Glomerular endothelial cell (primary cell): ENCODE measurements around the gene ACOT7. TPM values are rescaled to one million over a fixed set of nuclear protein-coding genes. Genes with fewer than 3 reads are reported as not detected.
"Not testable (repeated sequence)": the region's sequence is repeated elsewhere in the genome, so short reads cannot be mapped to it uniquely, and the experiment has no call there.

Source experiments
- DNase-seq: peaks from one replicate; pipeline ENCODE4 v3.0.0-alpha.2; 2011; ENCODE audit warnings: low read depth, low spot score; ENCODE audit errors: extremely low read depth
- total RNA-seq: library from RNA; depleted of rRNA; stranded (reverse); fragments of >200 nt; gene quantifications from 2 replicates; pipeline ENCODE4 v1.2.3, GENCODE V29; 2015

The ACOT7 gene
- total RNA-seq, 1 donor from 2014 or later: 84.0 TPM

DNA sequence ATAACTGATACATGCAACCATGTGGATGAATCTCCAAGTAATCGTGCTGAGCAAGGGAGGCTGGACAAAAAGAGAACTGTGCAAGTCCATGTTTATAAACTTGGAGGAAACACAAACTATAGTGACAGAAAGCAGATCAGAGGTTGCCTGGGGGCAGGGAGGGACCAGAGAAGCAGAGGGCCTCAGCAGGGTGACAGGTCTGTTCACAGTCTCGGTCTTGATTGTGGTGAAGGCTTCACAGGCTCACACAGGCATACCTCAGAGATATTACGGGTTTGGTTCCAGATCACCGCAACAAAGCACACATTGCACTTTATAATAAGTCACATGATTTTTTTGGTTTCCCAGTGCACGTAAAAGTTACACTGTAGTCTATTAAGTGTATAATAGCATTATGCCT lies 28.5 kb downstream of the ACOT7 start:
- no peak for DNase-seq

DNA sequence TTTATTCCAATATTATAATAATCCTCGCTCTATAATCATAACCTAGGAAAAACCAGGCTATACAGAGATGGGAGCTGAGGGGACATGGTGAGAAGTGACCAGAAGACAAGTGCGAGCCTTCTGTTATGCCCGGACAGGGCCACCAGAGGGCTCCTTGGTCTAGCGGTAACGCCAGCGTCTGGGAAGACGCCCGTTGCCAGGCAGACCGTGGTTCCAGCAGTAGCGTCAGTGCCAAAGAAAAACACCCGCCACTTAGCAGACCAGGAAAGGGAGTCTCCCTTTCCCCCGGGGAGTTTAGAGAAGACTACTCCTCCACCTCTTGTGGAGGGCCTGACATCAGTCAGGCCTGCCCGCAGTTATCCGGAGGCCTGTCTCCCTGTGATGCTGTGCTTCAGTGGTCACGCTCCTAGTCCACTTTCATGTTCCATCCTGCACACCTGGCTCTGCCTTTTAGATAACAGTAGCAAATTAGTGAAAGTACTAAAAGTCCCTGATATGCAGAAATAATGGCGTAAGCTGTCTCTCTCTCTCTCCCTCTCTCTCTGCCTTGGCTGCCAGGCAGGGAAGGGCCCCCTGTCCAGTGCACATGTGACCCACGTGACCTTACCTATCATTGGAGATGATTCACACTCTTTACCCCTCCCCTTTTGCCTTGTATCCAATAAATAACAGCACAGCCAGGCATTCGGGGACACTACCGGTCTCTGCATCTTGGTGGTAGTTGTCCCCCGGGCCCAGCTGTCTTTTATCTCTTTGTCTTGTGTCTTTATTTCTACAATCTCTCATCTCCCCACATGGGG lies 30.3 kb downstream of the ACOT7 start:
- not testable (repeated sequence) for DNase-seq

DNA sequence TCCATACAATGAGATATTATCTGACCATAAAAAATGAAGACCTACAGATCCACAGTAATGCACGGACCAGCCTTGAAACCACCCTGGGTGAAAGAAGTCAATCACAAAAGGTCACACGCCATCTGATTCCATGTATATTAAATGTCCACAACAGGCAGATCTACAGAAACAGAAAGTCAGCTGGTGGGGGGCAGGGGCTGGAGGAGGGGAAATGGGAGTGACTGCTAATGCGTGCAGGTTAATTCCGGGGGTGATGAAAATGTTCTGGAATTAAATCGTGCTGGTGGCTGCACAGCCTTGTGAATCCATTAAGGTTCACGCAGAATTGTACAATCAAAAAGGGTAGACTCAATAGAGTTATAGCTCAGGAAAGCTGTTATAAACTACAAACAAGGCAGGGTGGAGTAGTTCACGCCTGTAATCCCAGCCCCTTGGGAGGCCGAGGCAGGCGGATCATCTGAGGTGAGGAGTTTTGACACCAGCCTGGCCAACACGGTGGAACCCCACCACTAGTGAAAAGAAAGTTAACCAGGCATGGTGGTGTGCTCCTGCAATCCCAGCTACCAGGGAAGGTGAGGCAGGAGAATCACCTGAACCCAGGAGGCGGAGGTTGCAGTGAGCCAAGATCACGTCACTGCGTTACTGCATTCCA lies 32.3 kb downstream of the ACOT7 start:
- no peak for DNase-seq

DNA sequence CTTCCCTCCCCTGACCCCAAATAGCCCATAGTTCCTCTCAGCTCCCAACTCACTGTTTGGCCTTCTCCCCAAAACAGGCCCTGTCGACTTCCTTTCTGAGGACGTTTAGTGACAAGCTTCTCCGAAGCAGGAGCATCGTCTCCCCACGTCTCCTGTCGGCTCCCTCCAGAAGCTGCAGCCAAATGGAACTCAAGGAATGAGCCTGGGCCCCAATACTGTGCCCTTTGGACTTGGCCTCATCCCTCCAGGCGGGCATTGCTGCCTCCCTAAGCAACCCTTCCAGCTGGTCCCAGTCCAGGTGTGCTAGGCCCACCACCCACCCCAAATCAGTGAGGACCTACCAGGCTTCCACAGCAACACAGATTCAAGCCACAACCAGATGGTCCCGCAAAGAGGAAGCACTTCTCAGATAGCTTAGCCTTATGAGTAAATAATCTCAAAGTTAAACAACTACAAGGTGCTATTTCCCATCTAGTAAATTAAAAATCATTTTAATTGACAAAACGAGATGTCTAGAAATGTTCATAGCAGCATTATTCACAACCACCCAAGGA lies 33.0 kb downstream of the ACOT7 start:
- no peak for DNase-seq

DNA sequence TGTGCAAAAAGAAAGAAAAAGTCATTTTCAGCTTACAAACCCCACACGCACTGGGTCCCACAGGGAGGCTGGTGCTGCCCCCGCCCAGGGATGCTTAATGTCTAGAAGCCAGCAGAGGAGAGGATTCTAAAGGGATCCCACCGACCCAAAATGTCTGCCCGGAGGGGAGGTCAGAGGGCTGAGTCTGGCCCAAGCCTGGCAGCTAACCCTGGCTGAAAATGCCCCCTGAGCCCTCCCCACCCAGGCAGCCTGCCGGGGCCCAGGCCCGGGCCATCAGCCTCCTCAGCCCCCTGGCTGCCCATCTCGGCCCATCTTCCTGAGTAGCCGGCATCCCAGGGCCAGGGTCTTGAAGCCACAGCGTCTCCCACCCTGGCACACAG lies 33.5 kb downstream of the ACOT7 start:
- DNase-seq: no peak

DNA sequence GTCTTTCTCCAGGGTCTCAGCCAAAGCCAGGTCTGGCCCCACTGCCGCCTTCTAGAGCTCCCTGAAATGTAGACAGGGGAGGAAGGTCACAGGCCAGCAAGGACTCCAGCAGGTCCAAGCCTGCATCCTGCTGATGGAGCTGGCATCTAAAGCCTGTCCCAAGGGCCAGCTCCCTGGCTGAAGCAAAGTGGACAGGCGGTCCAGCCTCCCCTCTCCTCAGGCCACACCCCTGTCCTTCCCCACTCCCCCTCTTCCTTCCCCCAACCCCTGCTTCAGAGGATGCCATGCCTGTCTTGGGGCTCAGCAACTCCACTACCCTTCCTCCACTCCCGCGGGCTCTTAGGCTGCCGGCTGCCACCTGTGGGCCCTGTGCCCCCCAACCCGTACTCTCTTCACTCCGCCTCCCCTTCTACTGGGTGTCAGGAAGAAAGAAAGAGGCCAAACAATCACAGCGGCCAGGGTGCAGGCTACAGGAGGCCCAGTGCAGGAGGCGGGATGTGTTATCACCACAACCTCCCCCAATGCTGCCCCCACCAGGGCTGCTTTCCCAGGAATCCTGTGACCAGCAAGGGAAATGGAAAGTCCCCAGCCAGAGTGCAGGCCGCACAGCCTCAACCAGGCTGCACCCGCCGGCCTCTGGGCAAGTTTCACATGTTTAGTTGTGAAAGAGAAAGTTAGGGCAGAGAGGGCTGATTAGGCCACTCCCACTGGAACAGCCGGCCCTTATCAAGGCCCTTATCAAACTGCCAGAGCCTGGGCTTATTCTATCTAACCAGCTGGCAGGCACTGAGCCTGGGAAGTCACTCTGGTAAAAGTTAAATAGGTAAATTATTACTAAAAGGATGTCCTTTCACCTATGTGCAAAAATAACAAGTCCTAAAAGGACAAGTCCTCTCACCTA lies 34.1 kb downstream of the ACOT7 start:
- DNase-seq: no peak

DNA sequence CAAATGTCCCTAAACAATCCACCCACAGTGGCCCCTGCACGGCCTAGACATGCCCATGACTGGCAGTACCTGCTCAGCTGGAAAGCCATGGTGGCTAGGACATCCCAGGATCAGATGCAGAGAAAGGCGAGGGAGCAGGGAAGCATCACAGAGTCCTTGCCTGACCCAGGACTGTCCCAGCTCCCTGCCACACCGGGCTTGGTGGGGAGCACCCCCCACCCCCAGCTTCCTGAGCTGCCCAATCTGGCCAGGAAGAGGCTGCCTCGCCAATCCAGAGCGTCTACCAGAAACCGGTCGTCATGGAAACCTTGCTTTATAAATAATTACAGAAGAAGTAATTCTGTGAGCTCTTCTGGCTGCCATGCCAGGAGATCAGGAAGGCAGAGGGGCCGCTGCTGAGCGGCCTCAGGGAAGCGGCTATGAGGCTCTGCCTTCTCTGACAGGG lies 34.8 kb downstream of the ACOT7 start:
- DNase-seq: no peak

DNA sequence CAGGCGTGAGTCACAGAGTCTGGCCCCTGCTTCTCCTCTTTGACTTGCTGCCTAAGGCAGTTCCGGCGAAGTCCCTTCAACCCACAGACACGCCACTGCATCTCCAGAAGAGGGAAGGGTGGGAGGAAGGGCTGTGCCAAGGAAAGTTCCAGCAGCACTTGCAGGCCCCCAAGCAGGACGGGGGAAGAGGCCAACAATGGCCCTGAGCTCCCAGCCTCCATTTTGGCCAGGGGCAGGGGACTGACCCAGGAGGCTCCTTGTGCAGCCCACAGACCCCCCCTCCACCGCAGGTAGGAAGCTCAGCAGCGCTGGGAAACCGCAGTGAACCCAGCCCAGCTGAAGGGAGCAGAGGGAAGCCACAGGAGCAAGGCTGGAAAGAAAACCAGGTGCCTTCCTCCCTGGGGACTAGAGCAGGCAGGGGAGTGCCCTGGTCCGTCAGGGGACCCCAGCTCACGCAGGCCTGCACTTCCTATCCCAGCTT lies 35.4 kb downstream of the ACOT7 start:
- no peak for DNase-seq

DNA sequence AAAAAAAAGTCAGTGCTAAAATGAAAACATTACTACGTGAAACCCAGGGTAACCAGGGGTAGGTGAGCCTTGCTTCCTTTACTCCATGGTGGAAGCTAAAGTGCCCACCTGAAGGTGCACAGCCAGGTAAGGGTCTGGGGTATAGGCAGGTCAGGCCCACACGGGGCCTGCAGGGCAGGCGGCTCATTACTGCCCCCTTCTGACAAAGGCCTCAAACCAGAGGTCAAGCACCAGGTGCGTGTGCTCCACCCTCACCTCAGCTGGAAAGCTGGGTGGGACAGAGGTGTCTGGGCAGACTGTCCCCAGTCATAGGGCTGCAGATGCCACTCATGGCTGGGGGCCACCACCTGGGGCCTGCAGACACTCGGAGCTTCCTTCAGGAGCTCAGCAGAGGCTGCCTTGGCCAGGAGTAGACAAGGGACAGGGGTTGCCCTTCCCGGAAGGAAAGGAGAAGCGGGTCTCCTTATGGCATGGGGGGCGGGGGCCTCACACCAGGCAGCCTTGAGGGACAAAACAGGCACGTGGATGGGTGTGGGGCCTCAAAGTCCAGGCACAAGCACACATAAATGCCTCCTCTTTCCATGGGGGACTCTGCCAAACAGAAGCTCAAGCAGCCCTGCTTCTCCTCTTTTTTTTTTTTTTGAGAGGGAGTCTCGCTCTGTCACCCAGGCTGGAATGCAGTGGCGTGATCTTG lies 36.2 kb downstream of the ACOT7 start:
- DNase-seq: no peak

DNA sequence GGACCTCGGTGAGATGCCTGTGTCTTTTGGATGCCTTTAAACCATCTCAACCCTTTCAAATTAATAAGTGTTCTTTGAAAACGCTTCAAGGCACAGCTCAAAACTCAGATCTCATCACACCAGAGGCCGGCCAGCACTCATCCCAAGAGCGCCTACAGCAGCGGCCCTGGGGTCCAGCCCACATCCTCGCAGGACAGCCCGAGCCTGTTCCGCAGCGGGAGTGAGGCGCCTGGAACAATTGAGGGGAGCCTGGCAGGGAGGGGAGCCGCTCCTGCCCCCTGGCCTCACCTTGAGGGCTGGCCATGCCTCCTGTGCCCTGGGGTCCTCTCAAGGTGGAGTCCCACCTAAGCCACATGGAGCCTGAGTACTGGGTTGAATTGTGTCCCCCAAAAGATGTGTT lies 37.9 kb downstream of the ACOT7 start:
- no peak for DNase-seq

DNA sequence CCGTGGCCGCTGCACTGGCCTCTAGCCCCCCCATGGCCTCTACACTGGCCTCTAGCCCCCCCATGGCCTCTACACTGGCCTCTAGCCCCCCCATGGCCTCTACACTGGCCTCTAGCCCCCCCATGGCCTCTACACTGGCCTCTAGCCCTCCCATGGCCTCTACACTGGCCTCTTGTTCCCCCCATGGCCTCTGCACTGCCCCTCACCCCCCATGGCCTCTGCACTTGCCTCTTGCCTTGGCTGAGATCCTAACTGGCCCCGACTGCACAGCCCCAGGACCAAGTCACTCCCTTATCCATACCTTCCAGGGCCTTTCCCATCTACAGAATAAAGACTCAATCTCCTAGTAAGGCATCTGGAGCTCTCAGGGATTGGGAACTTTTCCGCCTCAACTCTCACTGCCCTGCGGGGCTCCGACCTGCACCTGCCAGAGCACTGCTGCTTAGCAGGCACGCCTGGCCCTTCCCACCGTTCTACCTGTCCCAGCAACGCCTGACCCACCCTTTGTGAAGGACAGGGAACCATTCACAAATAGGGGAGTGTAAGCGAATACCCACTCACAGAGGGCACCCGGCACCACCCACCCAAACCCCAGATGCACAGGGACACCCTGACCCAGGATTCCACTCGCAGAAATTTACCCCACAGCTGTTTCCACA lies 38.8 kb downstream of the ACOT7 start:
- no peak for DNase-seq

DNA sequence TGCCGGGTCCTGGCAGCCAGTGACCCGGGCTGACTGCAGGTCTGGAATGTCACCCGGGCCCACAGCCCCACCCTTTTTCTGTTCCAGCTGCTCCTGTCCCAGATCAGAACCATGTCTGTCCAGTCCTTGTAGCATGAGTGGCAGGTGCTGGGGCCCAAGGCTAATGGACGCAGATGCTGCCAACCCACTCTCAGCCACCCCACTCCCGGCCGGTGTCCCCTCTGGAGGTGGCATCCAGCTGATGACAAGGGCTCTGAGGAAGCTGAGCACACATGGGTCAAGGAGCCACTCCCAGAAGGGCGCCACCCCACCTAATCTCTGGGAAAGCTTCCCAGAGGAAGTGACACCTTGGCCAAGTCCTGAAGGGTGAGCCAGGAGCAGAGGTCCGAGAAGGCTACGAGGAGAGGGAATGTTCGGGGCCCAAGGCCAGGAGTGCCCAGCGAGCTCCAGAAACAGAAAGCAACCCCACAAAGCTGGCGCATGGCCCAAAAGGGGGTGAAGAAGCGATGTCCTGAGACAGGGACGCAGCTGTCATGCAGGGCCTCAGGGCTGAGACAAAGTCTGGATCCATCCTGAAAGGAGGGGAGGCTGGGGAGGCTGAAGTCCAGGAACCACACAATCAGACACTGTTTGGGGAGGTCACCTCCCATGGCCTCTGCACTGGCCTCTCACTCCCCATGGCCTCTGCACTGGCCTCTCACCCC lies 39.5 kb downstream of the ACOT7 start:
- DNase-seq: no peak

DNA sequence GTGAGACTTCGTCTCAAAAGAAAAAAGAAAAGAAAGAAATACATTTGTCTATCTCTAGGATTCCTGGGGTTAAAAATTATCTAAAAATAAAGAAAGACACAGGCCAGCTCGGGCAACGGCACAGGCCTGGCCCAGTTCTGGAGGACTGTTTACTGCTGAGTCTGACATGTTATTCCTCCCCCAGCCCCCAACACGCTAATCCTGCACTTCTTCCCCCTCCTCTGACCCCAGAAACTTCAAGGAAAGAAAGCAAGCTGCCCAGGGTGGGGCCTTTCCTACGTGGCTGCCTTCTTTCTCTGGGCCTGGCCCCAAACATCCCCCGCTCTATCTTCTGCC lies 40.0 kb downstream of the ACOT7 start:
- DNase-seq: no peak

DNA sequence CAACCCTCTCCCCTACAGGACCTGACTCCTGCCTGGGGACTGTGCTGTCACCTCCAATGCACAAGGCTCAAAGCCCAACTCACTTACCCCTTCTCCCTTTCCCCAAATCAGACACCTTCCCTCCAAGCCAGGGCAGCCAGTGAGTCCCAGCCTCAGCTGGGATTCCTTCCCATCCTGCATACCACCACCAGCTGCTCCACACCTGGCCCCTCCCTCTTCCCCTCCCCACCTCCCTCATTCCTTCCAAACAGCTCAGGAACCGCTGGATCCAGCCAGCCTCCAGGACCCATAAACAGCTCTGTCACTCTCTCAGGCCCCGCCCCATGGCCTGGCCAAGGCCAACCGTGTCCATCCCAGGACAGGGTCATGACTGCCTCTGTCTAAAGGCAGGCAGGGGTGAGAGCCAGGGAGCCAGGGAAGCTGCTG lies 41.4 kb downstream of the ACOT7 start:
- no peak for DNase-seq

DNA sequence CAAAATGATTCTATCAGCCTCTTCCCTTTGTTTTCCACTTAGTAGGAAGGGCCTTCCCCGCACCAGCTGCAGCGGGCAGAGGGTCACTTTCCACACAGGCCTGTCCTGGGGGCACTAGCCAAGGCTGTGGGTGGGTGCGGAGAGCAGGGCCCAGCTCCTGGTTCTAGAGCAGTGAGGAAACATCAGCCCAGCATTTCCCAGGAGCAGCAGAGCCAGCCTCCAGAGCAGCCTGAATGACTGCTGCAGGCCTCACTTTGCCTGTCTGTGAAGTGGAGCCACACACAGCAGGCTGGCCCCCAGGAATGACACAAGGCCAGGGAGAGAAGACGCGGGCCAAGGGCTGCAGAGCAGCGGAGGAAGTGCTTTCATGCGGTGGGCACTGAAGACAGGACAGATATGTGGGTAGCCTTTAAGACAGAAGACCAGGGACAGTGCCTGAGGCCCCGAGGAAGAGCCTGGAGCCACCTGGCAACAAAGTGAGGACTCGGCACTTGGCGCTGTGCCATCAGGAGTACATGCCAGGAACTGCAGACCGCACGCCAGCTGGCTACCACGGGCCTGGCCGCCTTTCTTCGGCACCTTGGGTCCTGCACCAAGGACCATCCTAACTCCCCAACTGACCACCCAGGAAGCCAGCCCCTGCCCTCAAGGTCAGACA lies 42.0 kb downstream of the ACOT7 start:
- no peak for DNase-seq

DNA sequence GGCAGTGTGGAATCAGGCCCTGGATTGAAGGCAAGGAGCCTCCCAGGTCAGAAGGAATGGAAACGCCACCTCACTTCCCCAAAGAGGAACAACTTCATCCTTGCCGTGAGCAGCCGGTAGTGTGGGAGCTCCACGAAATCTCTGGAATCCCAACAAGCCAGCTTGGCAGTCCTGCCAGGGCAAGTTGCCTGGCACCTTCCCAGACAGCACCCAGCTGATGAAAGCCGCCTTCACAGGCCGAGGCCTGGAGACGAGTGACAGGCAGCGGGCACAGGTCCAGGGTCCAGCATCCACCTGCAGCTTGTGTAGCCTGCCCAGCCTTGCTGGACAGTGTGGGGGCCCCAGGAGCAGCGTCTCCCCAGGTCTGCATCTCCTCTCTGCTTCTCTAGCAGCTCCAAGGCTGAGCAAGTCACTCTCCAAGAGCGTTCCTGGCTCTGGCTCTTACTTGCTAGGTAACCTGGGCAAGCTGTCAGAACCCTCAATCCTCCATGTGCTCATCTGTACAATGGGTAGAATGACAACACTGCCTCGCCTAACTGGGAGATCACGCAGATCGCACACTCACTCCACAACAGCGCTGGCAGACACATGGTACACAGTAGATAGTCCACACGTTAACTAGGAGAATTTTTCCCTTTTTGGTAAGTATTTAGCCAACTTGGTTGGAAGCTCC lies 43.0 kb downstream of the ACOT7 start:
- no peak for DNase-seq

DNA sequence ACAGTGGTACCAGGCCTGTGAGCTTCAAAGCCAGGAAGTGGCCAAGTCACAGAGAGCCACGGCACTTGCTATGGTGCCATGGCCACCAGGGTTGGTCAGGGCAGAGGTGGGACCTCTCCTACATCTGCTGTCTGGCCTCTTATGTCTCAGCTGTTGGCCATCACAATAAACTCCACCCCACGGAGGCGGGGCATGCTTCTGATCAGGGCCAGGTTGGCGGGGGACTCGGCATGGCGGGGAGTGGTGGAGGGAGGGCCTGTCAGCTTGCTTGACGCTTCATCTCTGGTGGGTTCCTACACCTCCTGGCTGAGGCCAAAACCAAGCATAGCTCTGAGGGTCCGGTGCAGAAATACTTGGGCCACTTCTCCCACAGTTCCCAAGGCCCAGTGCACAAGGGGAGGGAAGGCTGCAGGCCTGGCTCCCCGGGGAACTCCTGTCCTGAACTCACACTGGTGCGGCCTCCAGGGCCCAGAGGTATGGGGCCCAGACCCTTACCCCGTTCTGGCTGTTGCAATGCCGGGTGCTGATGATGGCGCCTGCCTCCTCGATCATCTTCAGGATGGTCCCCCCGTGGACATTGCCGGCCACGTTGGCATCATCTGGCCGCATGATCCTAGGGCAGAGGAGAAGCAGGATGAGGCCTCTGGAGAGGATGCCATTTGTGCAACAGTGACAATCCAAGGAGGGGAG lies 44.2 kb downstream of the ACOT7 start:
- DNase-seq: no peak
